Gastrocnemius medialis (tissue), 4 donors: Measurements from ENCODE around the gene INPP4A. TPM values are rescaled to one million over a fixed set of nuclear protein-coding genes. Genes with fewer than 3 reads are reported as not detected.

ENCODE experiments used
- ATAC-seq, 2 donors: fragments of 150-250 bp; one replicate each; pipeline ENCODE4 v1.9.1; 2016
- DNase-seq, 2 donors: peaks; one replicate each; pipeline ENCODE4 v3.0.0-alpha.2; 2019
- H3K27ac ChIP-seq, 4 donors: fragments of 200-600 bp; sonication (generic); 1 replicate in 1 of 4; 2 replicates in 3 of 4; pipeline ENCODE4 v1.5.1; 2016 to 2018; ENCODE audit warnings: mild to moderate bottlenecking in 2 of 4, moderate library complexity in 1 of 4
- H3K27me3 ChIP-seq, 3 donors: fragments of 200-600 bp; sonication (generic) in 2 of 3; 1 replicate in 1 of 3; 2 replicates in 2 of 3; pipeline versions ENCODE4 v1.5.1 to v1.6.0; 2016 to 2019; ENCODE audit warnings: mild to moderate bottlenecking in 1 of 3, moderate library complexity in 1 of 3
- H3K36me3 ChIP-seq, 2 donors: fragments of 200-600 bp; sonication (generic) in 1 of 2; one replicate each; pipeline ENCODE4 v1.5.1; 2017 to 2018
- H3K4me1 ChIP-seq, 2 donors: fragments of 200-600 bp; sonication (generic) in 1 of 2; one replicate each; pipeline ENCODE4 v1.5.1; 2016 to 2017; ENCODE audit warnings: mild to moderate bottlenecking in 2 of 2
- H3K4me3 ChIP-seq, 4 donors: fragments of 200-600 bp; sonication (generic) in 3 of 4; 1 replicate in 1 of 4; 2 replicates in 3 of 4; pipeline ENCODE4 v1.5.1; 2016 to 2019; ENCODE audit warnings: mild to moderate bottlenecking in 2 of 4
- H3K9me3 ChIP-seq, 3 donors: fragments of 200-600 bp; sonication (generic) in 2 of 3; 1 replicate in 1 of 3; 2 replicates in 2 of 3; pipeline ENCODE4 v1.5.1; 2016 to 2019
- CTCF ChIP-seq, 5 experiments: fragments of 450-650 bp in 3 of 5; fragments of 200-600 bp in 2 of 5; sonication (generic) in 2 of 5; IDR thresholded peaks in 4 of 5; conservative IDR thresholded peaks in 1 of 5; 1 replicate in 4 of 5; 2 replicates in 1 of 5; pipeline ENCODE4 v1.5.1; 2016 to 2019; ENCODE audit warnings: antibody characterized with exemption in 5 of 5, mild to moderate bottlenecking in 3 of 5, moderate library complexity in 3 of 5
- POLR2A ChIP-seq, 2 donors: fragments of 450-650 bp; IDR thresholded peaks; one replicate each; pipeline ENCODE4 v1.6.1; 2017; ENCODE audit warnings: antibody characterized with exemption in 2 of 2, mild to moderate bottlenecking in 2 of 2, moderate library complexity in 2 of 2
- in situ Hi-C, 4 donors: fragments of 200-750 bp; cut with MboI; loops; one replicate each; pipeline versions ENCODE4 v1.15.0 to v1.8.0; 2017; ENCODE audit warnings: low sequenced_read_pairs in 4 of 4
- intact Hi-C: fragments of 100-400 bp; cut with DNase I; formaldehyde crosslinking; loops from one replicate; pipeline ENCODE4 v1.15.1; 2023; ENCODE audit warnings: low total_unique reads
- total RNA-seq, 4 donors: library from RNA; depleted of rRNA; stranded (reverse); fragments of >200 nt; gene quantifications; one replicate each; pipeline versions ENCODE4 v1.1.0 to v1.2.3, GENCODE V29; 2016

Gene INPP4A
- total RNA-seq, 4 donors from 2014 or later, result 9.8 to 19.6 (median 16.0) TPM

GRCh38 chr2:98515250-98515991, 70.8 kb downstream of the INPP4A start:
- Histone ChIP-seq H3K9me3 (no peaks in the 10 kb centered on the region), H3K27ac (no peak overlapping the region), H3K4me3 (no peak overlapping the region), H3K27me3 (no peaks in the 10 kb centered on the region), H3K4me1 (peaks cover 7 to 9% of the 10 kb centered on the region in 2 donors), H3K36me3 (no peaks in the 10 kb centered on the region)
- TF ChIP-seq POLR2A (IDR thresholded peaks at IDR 0.05), result no peak
- no peak for TF ChIP-seq CTCF (IDR thresholded peaks at IDR 0.05 in 4 of 5, conservative IDR thresholded peaks at IDR 0.05 in 1 of 5)
- intact Hi-C loops, result no loop called here
- in situ Hi-C loops, result no loop called here
- no peak for DNase-seq
- ATAC-seq, result no peak

GRCh38 chr2:98516571-98516970, 71.9 kb downstream of the INPP4A start:
- Histone ChIP-seq H3K4me1 (peaks cover 7 to 9% of the 10 kb centered on the region in 2 donors), H3K27me3 (no peaks in the 10 kb centered on the region), H3K27ac (no peak overlapping the region), H3K9me3 (no peaks in the 10 kb centered on the region), H3K4me3 (no peak overlapping the region), H3K36me3 (no peaks in the 10 kb centered on the region)
- in situ Hi-C loops, result no loop called here
- no peak for DNase-seq
- intact Hi-C loops, result no loop called here
- no peak for TF ChIP-seq POLR2A (IDR thresholded peaks at IDR 0.05)
- no peak for TF ChIP-seq CTCF (IDR thresholded peaks at IDR 0.05 in 4 of 5, conservative IDR thresholded peaks at IDR 0.05 in 1 of 5)
- no peak for ATAC-seq

GRCh38 chr2:98517636-98518035, 73.0 kb downstream of the INPP4A start:
- Histone ChIP-seq H3K27ac (no peak overlapping the region), H3K9me3 (no peaks in the 10 kb centered on the region), H3K36me3 (no peaks in the 10 kb centered on the region), H3K4me1 (peaks cover 7 to 9% of the 10 kb centered on the region in 2 donors), H3K4me3 (no peak overlapping the region), H3K27me3 (no peaks in the 10 kb centered on the region)
- ATAC-seq (no peak), DNase-seq (no peak)
- intact Hi-C loops, result no loop called here
- TF ChIP-seq POLR2A (IDR thresholded peaks at IDR 0.05) (no peak), CTCF (IDR thresholded peaks at IDR 0.05 in 4 of 5, conservative IDR thresholded peaks at IDR 0.05 in 1 of 5) (no peak)
- in situ Hi-C loops, result no loop called here

GRCh38 chr2:98518101-98518500, 73.4 kb downstream of the INPP4A start:
- no peak for ATAC-seq
- Histone ChIP-seq H3K36me3 (no peaks in the 10 kb centered on the region), H3K4me3 (no peak overlapping the region), H3K27me3 (no peaks in the 10 kb centered on the region), H3K4me1 (peaks cover 7 to 9% of the 10 kb centered on the region in 2 donors), H3K9me3 (no peaks in the 10 kb centered on the region), H3K27ac (no peak overlapping the region)
- TF ChIP-seq CTCF (IDR thresholded peaks at IDR 0.05 in 4 of 5, conservative IDR thresholded peaks at IDR 0.05 in 1 of 5) (peak in 1 of 5 experiments; percentile 21), POLR2A (IDR thresholded peaks at IDR 0.05) (no peak)
- no peak for DNase-seq
- intact Hi-C loops, result no loop called here
- in situ Hi-C loops, result no loop called here
